ENCODE results near the gene PDCD7.
"Not testable (repeated sequence)": the region's sequence is repeated elsewhere in the genome, so short reads cannot be mapped to it uniquely, and the experiment has no call there.

DNA sequence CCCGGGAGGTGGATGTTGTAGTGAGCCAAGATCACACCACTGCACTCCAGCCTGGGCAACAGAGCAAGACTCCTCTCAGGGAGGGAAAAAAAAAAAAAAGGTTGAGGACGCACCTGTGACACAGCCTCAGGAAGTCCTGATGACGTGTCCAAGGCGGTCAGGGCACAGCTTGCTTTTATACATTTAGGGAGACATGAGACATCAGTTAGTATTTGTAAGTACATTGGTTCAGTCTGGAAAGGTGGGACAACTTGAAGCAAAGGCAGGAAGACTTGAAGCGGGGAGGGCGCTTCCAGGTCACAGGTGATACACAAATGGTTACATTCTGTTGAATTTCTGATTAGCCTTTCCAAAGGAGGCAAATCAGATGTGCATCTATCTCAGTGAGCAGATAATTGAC, 5.0 kb upstream of the PDCD7 start:
- TF ChIP-seq, protein P1, sequence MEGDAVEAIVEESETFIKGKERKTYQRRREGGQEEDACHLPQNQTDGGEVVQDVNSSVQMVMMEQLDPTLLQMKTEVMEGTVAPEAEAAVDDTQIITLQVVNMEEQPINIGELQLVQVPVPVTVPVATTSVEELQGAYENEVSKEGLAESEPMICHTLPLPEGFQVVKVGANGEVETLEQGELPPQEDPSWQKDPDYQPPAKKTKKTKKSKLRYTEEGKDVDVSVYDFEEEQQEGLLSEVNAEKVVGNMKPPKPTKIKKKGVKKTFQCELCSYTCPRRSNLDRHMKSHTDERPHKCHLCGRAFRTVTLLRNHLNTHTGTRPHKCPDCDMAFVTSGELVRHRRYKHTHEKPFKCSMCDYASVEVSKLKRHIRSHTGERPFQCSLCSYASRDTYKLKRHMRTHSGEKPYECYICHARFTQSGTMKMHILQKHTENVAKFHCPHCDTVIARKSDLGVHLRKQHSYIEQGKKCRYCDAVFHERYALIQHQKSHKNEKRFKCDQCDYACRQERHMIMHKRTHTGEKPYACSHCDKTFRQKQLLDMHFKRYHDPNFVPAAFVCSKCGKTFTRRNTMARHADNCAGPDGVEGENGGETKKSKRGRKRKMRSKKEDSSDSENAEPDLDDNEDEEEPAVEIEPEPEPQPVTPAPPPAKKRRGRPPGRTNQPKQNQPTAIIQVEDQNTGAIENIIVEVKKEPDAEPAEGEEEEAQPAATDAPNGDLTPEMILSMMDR (IDR thresholded peaks at IDR 0.05; ENCODE audit: borderline replicate concordance, extremely low read depth, low read length, poor library complexity, severe bottlenecking): not testable (repeated sequence)
- not testable (repeated sequence) for TF ChIP-seq EZH2 (IDR thresholded peaks at IDR 0.05; ENCODE audit: borderline replicate concordance, low read depth, low read length, severe bottlenecking)
